Tibial nerve (tissue), 3 donors: Measurements from ENCODE around the gene PNCK.

Experiments
- CTCF ChIP-seq, 5 experiments: fragments of 200-600 bp in 3 of 5; fragments of 450-650 bp in 2 of 5; sonication (generic) in 3 of 5; IDR thresholded peaks; one replicate each; pipeline ENCODE4 v1.5.1; 2016 to 2019; ENCODE audit warnings: antibody characterized with exemption in 5 of 5, mild to moderate bottlenecking in 3 of 5, moderate library complexity in 2 of 5
- POLR2A ChIP-seq, 2 donors: fragments of 450-650 bp; IDR thresholded peaks; one replicate each; pipeline ENCODE4 v1.6.1; 2017; ENCODE audit warnings: antibody characterized with exemption in 2 of 2, mild to moderate bottlenecking in 2 of 2, moderate library complexity in 2 of 2

DNA sequence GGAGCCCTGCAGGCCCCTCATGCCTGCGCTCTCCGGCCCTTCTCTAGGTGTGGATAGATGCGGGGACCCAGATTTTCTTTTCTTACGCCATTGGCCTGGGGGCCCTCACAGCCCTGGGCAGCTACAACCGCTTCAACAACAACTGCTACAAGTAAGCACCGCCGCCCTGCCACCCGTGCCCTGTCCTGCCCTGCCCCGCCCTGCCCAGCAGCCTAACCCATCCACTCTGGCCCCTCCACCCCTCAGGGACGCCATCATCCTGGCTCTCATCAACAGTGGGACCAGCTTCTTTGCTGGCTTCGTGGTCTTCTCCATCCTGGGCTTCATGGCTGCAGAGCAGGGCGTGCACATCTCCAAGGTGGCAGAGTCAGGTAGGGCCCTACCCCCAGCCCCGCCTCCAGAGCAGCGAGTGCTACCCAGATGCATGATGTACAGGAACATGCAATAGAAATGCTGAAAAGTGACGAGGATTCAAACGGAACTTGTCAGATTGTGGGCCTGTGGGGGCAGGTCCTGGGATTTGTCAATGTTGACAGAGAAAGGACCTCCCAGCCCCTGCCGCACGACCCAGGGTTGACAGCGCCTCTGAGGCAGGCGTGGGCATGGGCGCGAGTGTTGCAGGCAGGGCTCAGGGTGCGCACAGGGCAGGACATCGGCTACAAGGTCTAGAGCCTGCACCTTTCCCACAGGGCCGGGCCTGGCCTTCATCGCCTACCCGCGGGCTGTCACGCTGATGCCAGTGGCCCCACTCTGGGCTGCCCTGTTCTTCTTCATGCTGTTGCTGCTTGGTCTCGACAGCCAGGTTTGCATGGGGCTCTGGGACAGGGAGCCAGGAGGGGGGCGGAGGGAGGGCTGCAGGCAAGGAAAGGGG is 19.8 kb upstream of the PNCK start:
- TF ChIP-seq CTCF (IDR thresholded peaks at IDR 0.05) (no peak), POLR2A (IDR thresholded peaks at IDR 0.05) (no peak)
